Loucy (cell line): Measurements from ENCODE around the gene NRF1.
"Not testable (repeated sequence)": the region's sequence is repeated elsewhere in the genome, so short reads cannot be mapped to it uniquely, and the experiment has no call there.

Experiments used
- H2AFZ ChIP-seq: fragments of 200-600 bp; sonication (generic); 2 replicates; pipeline ENCODE4 v1.6.0; 2016; ENCODE audit warnings: antibody characterized with exemption, mild to moderate bottlenecking, low read length, moderate library complexity
- H3F3A ChIP-seq: fragments of 200-600 bp; 2 replicates; pipeline ENCODE4 v1.6.0; 2016; ENCODE audit warnings: antibody characterized with exemption, low read depth, mild to moderate bottlenecking
- H3K27me3 ChIP-seq: fragments of 200-600 bp; sonication (generic); 2 replicates; pipeline ENCODE4 v1.6.1; 2014; ENCODE audit warnings: low read length, mild to moderate bottlenecking; ENCODE audit not compliant: insufficient read depth, poor library complexity, severe bottlenecking
- H3K36me3 ChIP-seq: fragments of 200-600 bp; sonication (generic); 2 replicates; pipeline ENCODE4 v1.6.1; 2016; ENCODE audit warnings: low read length; ENCODE audit not compliant: insufficient read depth
- H3K4me1 ChIP-seq: fragments of 200-600 bp; sonication (generic); 2 replicates; pipeline ENCODE4 v1.5.1; 2014; ENCODE audit warnings: low read length, mild to moderate bottlenecking; ENCODE audit not compliant: insufficient read depth, poor library complexity, severe bottlenecking
- H3K4me2 ChIP-seq: fragments of 200-600 bp; sonication (generic); 2 replicates; pipeline ENCODE4 v1.6.0; 2014; ENCODE audit warnings: antibody characterized with exemption, low read length, low read depth, mild to moderate bottlenecking; ENCODE audit not compliant: poor library complexity, severe bottlenecking
- H3K4me3 ChIP-seq: fragments of 200-600 bp; sonication (generic); 2 replicates; pipeline ENCODE4 v1.5.1; 2014; ENCODE audit warnings: low read length, mild to moderate bottlenecking, mixed read lengths; ENCODE audit not compliant: poor library complexity, severe bottlenecking
- H3K79me2 ChIP-seq: fragments of 200-600 bp; sonication (generic); 2 replicates; pipeline ENCODE4 v1.6.1; 2014; ENCODE audit warnings: low read length; ENCODE audit not compliant: insufficient read depth
- H3K9ac ChIP-seq: fragments of 200-600 bp; sonication (generic); 2 replicates; pipeline ENCODE4 v1.6.0; 2014; ENCODE audit warnings: mild to moderate bottlenecking, low read depth, low read length, moderate library complexity; ENCODE audit not compliant: poor library complexity, severe bottlenecking
- H3K9me2 ChIP-seq: fragments of 200-600 bp; sonication (generic); replicated peaks from 2 replicates; pipeline ENCODE4 v1.6.1; 2016; ENCODE audit warnings: low read depth, low read length, mixed read lengths
- H3K9me3 ChIP-seq: fragments of 200-600 bp; sonication (generic); 2 replicates; pipeline ENCODE4 v1.6.1; 2014; ENCODE audit warnings: mild to moderate bottlenecking, antibody characterized with exemption, low read length, low read depth; ENCODE audit not compliant: insufficient read depth
- H4K20me1 ChIP-seq: fragments of 200-600 bp; sonication (generic); 2 replicates; pipeline ENCODE4 v1.6.0; 2014; ENCODE audit warnings: antibody characterized with exemption, low read length, mild to moderate bottlenecking; ENCODE audit not compliant: insufficient read depth, poor library complexity, severe bottlenecking
- EZH2phosphoT487 ChIP-seq: fragments of 200-600 bp; IDR thresholded peaks from 2 replicates; pipeline ENCODE4 v1.6.1; 2018; ENCODE audit warnings: antibody characterized with exemption, mild to moderate bottlenecking, moderate library complexity, borderline replicate concordance
- TF ChIP-seq, protein P1 (sequence below): fragments of 200-600 bp; sonication (generic); conservative IDR thresholded peaks from 2 replicates; pipeline ENCODE4 v1.5.1; 2014; ENCODE audit warnings: mild to moderate bottlenecking, antibody characterized with exemption, low read length

NRF1 gene

DNA sequence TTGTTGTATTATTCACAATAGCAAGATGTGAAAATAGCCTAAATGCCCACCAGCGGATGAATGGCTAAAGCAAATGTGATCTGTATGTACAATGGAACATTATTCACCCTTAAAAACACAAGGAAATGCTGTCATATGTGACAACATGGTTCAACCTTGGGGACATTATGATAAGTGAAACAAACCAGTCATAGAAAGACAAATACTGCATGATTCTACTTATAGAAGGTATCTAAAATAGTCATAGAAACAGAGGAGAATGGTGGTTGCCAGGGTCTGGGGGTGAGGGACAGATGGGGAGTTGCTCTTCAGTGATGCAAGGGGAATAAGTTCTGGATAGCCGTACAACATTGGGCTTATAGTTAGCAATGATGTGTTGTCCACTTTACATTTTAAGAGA lies 58.4 kb downstream of the NRF1 start:
- H2AFZ ChIP-seq, result no peak overlapping the region
- no peak overlapping the region for H3K4me3 ChIP-seq
- no peaks in the 10 kb centered on the region for H4K20me1 ChIP-seq
- no peaks in the 10 kb centered on the region for H3K79me2 ChIP-seq
- no peaks in the 10 kb centered on the region for H3F3A ChIP-seq
- no peaks in the 10 kb centered on the region; the same call in 1 of the 2 replicates for H3K9me3 ChIP-seq
- H3K9ac ChIP-seq, result no peak overlapping the region
- peaks cover 37% of the 10 kb centered on the region; the same call in 1 of the 2 replicates for H3K36me3 ChIP-seq
- no peaks in the 10 kb centered on the region for H3K27me3 ChIP-seq
- TF ChIP-seq EZH2phosphoT487, result no peak
- TF ChIP-seq, protein P1, sequence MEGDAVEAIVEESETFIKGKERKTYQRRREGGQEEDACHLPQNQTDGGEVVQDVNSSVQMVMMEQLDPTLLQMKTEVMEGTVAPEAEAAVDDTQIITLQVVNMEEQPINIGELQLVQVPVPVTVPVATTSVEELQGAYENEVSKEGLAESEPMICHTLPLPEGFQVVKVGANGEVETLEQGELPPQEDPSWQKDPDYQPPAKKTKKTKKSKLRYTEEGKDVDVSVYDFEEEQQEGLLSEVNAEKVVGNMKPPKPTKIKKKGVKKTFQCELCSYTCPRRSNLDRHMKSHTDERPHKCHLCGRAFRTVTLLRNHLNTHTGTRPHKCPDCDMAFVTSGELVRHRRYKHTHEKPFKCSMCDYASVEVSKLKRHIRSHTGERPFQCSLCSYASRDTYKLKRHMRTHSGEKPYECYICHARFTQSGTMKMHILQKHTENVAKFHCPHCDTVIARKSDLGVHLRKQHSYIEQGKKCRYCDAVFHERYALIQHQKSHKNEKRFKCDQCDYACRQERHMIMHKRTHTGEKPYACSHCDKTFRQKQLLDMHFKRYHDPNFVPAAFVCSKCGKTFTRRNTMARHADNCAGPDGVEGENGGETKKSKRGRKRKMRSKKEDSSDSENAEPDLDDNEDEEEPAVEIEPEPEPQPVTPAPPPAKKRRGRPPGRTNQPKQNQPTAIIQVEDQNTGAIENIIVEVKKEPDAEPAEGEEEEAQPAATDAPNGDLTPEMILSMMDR, result no peak
- H3K4me1 ChIP-seq, result no peaks in the 10 kb centered on the region
- no peak overlapping the region for H3K4me2 ChIP-seq
- H3K9me2 ChIP-seq, result no peaks in the 10 kb centered on the region

DNA sequence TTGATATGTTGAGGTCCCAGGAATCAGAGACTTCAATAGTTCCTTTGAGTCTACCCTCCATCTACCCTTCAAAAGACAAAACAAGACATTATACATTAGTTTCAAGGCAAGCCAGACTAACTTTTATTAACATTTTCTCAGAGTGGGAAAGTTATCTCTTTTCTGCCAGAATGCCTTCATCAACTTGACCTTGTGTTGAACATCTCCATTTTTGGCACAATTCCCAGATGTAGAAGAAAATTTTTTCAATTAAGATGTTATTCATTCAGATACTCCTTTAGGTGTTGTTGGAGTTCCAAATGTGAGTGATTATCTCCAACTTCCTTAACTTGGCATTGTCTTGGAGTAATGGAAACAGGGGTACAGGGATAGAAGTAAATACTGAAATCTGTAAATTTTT lies 59.1 kb downstream of the NRF1 start:
- no peaks in the 10 kb centered on the region for H3K9me2 ChIP-seq
- no peak for TF ChIP-seq EZH2phosphoT487
- TF ChIP-seq, protein P1, result no peak
- H3K4me1 ChIP-seq, result no peaks in the 10 kb centered on the region
- H3K36me3 ChIP-seq, result peaks cover 45% of the 10 kb centered on the region
- H4K20me1 ChIP-seq, result no peaks in the 10 kb centered on the region
- H3K27me3 ChIP-seq, result no peaks in the 10 kb centered on the region
- H3K9me3 ChIP-seq, result peaks cover 7% of the 10 kb centered on the region; the same call in 1 of the 2 replicates
- H3K4me3 ChIP-seq, result no peak overlapping the region
- no peak overlapping the region for H3K4me2 ChIP-seq
- H3F3A ChIP-seq, result no peaks in the 10 kb centered on the region
- no peak overlapping the region for H3K9ac ChIP-seq
- H3K79me2 ChIP-seq, result no peaks in the 10 kb centered on the region
- no peak overlapping the region for H2AFZ ChIP-seq

DNA sequence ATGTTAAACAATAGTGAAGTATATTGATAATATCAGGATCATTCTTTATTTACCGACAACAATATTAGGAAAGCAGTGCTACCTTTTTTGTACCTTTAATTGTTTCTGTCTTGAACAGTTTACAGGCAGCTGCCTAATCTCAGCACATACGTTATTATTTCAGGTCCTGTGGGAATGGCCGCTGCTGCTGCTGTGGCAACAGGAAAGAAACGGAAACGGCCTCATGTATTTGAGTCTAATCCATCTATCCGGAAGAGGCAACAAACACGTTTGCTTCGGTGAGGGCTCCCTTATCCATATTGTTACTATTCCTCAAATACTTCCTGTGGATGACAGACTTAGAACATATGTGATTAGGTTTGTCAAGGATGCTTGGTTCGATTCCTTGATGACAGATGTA lies 59.7 kb downstream of the NRF1 start:
- Histone ChIP-seq H3K27me3 (no peaks in the 10 kb centered on the region), H3K36me3 (peaks cover 51% of the 10 kb centered on the region), H3K4me2 (no peak overlapping the region), H2AFZ (no peak overlapping the region), H3K9me2 (no peaks in the 10 kb centered on the region), H3K79me2 (no peaks in the 10 kb centered on the region), H3K9ac (no peak overlapping the region), H3F3A (no peaks in the 10 kb centered on the region), H3K9me3 (peaks cover 8% of the 10 kb centered on the region; the same call in 1 of the 2 replicates), H3K4me1 (no peaks in the 10 kb centered on the region), H4K20me1 (no peaks in the 10 kb centered on the region), H3K4me3 (no peak overlapping the region)
- no peak for TF ChIP-seq EZH2phosphoT487
- TF ChIP-seq, protein P1, result no peak

DNA sequence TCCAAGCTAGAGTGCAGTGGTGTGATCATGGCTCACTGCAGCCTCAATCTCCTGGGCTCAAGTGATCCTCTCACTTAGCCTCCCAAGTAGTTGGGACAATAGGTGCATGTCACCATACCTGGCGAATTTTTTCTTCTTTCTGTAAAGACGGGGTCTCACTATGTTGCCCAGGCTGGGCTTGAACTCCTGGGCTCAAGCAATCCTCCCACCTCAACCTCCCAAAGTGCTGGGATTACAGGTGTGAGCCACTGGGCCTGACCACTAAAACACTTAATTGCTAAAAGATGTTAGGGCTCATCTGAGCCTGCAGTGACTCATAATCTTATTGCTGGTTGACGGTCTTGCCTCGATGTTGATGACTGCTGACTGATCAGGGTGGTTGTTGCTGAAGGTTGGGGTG lies 63.0 kb downstream of the NRF1 start:
- H3K9me3 ChIP-seq, H3K79me2 ChIP-seq, H3K9me2 ChIP-seq, H3K9ac ChIP-seq, H3K27me3 ChIP-seq, H2AFZ ChIP-seq, H3K4me2 ChIP-seq, H3K4me3 ChIP-seq, H3K4me1 ChIP-seq, H3F3A ChIP-seq, H4K20me1 ChIP-seq: not testable (repeated sequence)
- H3K36me3 ChIP-seq, result peaks cover 76% of the 10 kb centered on the region
